ENCODE data around the gene B3GNT3. TPM values are rescaled to one million over a fixed set of nuclear protein-coding genes. Genes with fewer than 3 reads are reported as not detected.

B3GNT3 gene
- total and polyA plus RNA-seq, 9 of the 15 experiments (the other 6 are each of a cell fraction or from before 2014, with no cell fraction given) = 0.06 to 0.11 (median 0.07) TPM; not detected in 6

DNA sequence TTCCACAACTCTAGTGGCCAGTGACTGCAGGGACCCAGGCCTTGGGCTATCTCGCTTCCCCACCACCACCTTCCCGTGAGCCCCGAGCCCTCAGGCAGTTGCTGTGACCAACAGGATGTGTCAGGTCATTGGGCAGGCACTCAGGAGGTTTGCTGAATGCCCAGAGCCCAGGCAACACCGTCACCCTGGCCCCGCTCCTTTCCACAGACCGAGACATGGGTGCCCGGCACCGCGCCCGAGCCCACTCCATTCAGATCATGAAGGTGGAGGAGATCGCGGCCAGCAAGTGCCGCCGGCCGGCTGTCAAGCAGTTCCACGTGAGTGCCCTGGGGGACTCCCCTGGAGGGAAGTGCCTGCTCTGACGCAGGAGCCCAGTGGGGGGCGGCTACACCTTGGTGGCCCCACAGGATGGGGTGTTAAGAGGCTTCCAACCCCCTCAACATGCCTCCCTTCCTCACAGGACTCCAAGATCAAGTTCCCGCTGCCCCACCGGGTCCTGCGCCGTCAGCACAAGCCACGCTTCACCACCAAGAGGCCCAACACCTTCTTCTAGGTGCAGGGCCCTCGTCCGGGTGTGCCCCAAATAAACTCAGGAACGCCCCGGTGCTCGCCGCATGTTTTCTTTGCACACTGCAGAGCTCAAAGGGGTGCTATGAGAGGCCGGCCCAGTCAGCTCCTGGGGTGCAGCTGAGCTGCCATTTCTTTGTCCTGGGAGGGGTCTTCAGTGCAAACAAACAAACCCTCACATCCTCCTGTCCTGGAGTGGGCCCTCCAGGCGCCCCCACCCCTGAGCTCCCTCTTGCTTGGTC lies 68.0 kb downstream of the B3GNT3 start (continued):
- TF ChIP-seq, protein P1, sequence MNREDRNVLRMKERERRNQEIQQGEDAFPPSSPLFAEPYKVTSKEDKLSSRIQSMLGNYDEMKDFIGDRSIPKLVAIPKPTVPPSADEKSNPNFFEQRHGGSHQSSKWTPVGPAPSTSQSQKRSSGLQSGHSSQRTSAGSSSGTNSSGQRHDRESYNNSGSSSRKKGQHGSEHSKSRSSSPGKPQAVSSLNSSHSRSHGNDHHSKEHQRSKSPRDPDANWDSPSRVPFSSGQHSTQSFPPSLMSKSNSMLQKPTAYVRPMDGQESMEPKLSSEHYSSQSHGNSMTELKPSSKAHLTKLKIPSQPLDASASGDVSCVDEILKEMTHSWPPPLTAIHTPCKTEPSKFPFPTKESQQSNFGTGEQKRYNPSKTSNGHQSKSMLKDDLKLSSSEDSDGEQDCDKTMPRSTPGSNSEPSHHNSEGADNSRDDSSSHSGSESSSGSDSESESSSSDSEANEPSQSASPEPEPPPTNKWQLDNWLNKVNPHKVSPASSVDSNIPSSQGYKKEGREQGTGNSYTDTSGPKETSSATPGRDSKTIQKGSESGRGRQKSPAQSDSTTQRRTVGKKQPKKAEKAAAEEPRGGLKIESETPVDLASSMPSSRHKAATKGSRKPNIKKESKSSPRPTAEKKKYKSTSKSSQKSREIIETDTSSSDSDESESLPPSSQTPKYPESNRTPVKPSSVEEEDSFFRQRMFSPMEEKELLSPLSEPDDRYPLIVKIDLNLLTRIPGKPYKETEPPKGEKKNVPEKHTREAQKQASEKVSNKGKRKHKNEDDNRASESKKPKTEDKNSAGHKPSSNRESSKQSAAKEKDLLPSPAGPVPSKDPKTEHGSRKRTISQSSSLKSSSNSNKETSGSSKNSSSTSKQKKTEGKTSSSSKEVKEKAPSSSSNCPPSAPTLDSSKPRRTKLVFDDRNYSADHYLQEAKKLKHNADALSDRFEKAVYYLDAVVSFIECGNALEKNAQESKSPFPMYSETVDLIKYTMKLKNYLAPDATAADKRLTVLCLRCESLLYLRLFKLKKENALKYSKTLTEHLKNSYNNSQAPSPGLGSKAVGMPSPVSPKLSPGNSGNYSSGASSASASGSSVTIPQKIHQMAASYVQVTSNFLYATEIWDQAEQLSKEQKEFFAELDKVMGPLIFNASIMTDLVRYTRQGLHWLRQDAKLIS (CRISPR knock-in tag; IDR thresholded peaks at IDR 0.05) = 0 out of 2 replicates have a peak, but pooled peaks have one; percentile 38
- TF ChIP-seq PATZ1 (CRISPR knock-in tag; IDR thresholded peaks at IDR 0.05; ENCODE audit: borderline replicate concordance) (no peak), SNRNP70 (optimal IDR thresholded peaks at IDR 0.05; ENCODE audit: low read depth, low read length) (peak; percentile 16), ZNF449 (CRISPR knock-in tag; IDR thresholded peaks at IDR 0.05) (no peak), NR2F6 (CRISPR knock-in tag; IDR thresholded peaks at IDR 0.05) (no peak), L3MBTL2 (IDR thresholded peaks at IDR 0.05) (no peak), ATF2 (CRISPR knock-in tag; IDR thresholded peaks at IDR 0.05) (no peak), NFIC (IDR thresholded peaks at IDR 0.05) (0 out of 2 replicates have a peak, but pooled peaks have one; percentile 2), FIP1L1 (IDR thresholded peaks at IDR 0.05; ENCODE audit: low read depth, low read length, poor library complexity, severe bottlenecking) (peak; percentile 39), POLR2A (conservative IDR thresholded peaks at IDR 0.05) (peak; percentile 11), RBM22 (IDR thresholded peaks at IDR 0.05; ENCODE audit: low read depth, low read length, poor library complexity, severe bottlenecking) (peak; percentile 79), ZNF3 (CRISPR knock-in tag; IDR thresholded peaks at IDR 0.05) (no peak)

All from K562 (cell line).